Rectal smooth muscle tissue (tissue), 1 donor: ENCODE results near the gene PORCN.

Source experiments
- H3K27ac ChIP-seq: one replicate; pipeline ENCODE4 v1.7.0; 2013; ENCODE audit warnings: low read depth, low read length, inconsistent platforms
- H3K27me3 ChIP-seq: one replicate; pipeline ENCODE4 v1.7.0; 2013; ENCODE audit warnings: low read length; ENCODE audit not compliant: control insufficient read depth, insufficient read depth
- H3K36me3 ChIP-seq: one replicate; pipeline ENCODE4 v1.7.0; 2013; ENCODE audit warnings: low read length; ENCODE audit not compliant: control insufficient read depth, insufficient read depth
- H3K4me1 ChIP-seq: one replicate; pipeline ENCODE4 v1.7.0; 2013; ENCODE audit warnings: low read length; ENCODE audit not compliant: control insufficient read depth, insufficient read depth
- H3K4me3 ChIP-seq: one replicate; pipeline ENCODE4 v1.7.0; 2013; ENCODE audit warnings: low read length
- H3K9ac ChIP-seq: one replicate; pipeline ENCODE4 v1.7.0; 2013; ENCODE audit warnings: low read length

The PORCN gene

GRCh38 chrX:48508400-48509244 lies at the start of gene PORCN:
PORCN (plus strand) TSS chrX:48508992; CDS start chrX:48509821, 829 bp downstream.
- H3K4me3 ChIP-seq = peak within 1 kb of the TSS; percentile 75
- H3K36me3 ChIP-seq = no peaks in the 10 kb centered on the region
- H3K27ac ChIP-seq = peak within 1 kb of the TSS; percentile 67
- no peaks in the 10 kb centered on the region for H3K27me3 ChIP-seq
- no peaks in the 10 kb centered on the region for H3K4me1 ChIP-seq
- peak within 1 kb of the TSS; percentile 64 for H3K9ac ChIP-seq

- Histone ChIP-seq H3K4me3 (no peak overlapping the region), H3K4me1 (no peaks in the 10 kb centered on the region), H3K36me3 (no peaks in the 10 kb centered on the region), H3K27me3 (no peaks in the 10 kb centered on the region), H3K27ac (no peak overlapping the region), H3K9ac (no peak overlapping the region)
Observed at GRCh38 chrX:48459483-48459882, 49.3 kb upstream of the PORCN start.

GRCh38 chrX:48460031-48460430 lies 48.8 kb upstream of the PORCN start:
- H3K27ac ChIP-seq = no peak overlapping the region
- no peaks in the 10 kb centered on the region for H3K4me1 ChIP-seq
- H3K27me3 ChIP-seq = no peaks in the 10 kb centered on the region
- H3K36me3 ChIP-seq = no peaks in the 10 kb centered on the region
- no peak overlapping the region for H3K4me3 ChIP-seq
- H3K9ac ChIP-seq = no peak overlapping the region

- H3K27ac ChIP-seq = no peak overlapping the region
- H3K27me3 ChIP-seq = no peaks in the 10 kb centered on the region
- H3K4me1 ChIP-seq = no peaks in the 10 kb centered on the region
- no peak overlapping the region for H3K9ac ChIP-seq
- no peak overlapping the region for H3K4me3 ChIP-seq
- no peaks in the 10 kb centered on the region for H3K36me3 ChIP-seq
Observed at GRCh38 chrX:48460606-48461005, 48.2 kb upstream of the PORCN start.

GRCh38 chrX:48461830-48462229 lies 47.0 kb upstream of the PORCN start:
- Histone ChIP-seq H3K4me3 (no peak overlapping the region), H3K27me3 (no peaks in the 10 kb centered on the region), H3K36me3 (no peaks in the 10 kb centered on the region), H3K4me1 (no peaks in the 10 kb centered on the region), H3K9ac (no peak overlapping the region), H3K27ac (no peak overlapping the region)

- Histone ChIP-seq H3K27me3 (no peaks in the 10 kb centered on the region), H3K4me1 (no peaks in the 10 kb centered on the region), H3K9ac (no peak overlapping the region), H3K36me3 (no peaks in the 10 kb centered on the region), H3K27ac (no peak overlapping the region), H3K4me3 (no peak overlapping the region)
Observed at GRCh38 chrX:48465336-48465933, 43.4 kb upstream of the PORCN start.

- Histone ChIP-seq H3K9ac (no peak overlapping the region), H3K4me1 (no peaks in the 10 kb centered on the region), H3K27me3 (no peaks in the 10 kb centered on the region), H3K4me3 (no peak overlapping the region), H3K36me3 (no peaks in the 10 kb centered on the region), H3K27ac (no peak overlapping the region)
Observed at GRCh38 chrX:48466696-48467095, 42.1 kb upstream of the PORCN start.

GRCh38 chrX:48467281-48467761 lies 41.5 kb upstream of the PORCN start:
- Histone ChIP-seq H3K4me1 (no peaks in the 10 kb centered on the region), H3K36me3 (no peaks in the 10 kb centered on the region), H3K4me3 (peak overlapping the region; percentile 29), H3K9ac (no peak overlapping the region), H3K27ac (no peak overlapping the region), H3K27me3 (no peaks in the 10 kb centered on the region)

GRCh38 chrX:48468247-48468671 lies 40.5 kb upstream of the PORCN start:
- no peak overlapping the region for H3K9ac ChIP-seq
- H3K36me3 ChIP-seq = no peaks in the 10 kb centered on the region
- H3K4me3 ChIP-seq = peak overlapping the region; percentile 29
- no peak overlapping the region for H3K27ac ChIP-seq
- H3K4me1 ChIP-seq = no peaks in the 10 kb centered on the region
- H3K27me3 ChIP-seq = no peaks in the 10 kb centered on the region

- Histone ChIP-seq H3K4me1 (no peaks in the 10 kb centered on the region), H3K9ac (no peak overlapping the region), H3K4me3 (peak overlapping the region; percentile 42), H3K27ac (no peak overlapping the region), H3K27me3 (no peaks in the 10 kb centered on the region), H3K36me3 (no peaks in the 10 kb centered on the region)
Observed at GRCh38 chrX:48468693-48469691, 39.8 kb upstream of the PORCN start.

GRCh38 chrX:48470110-48470832 lies 38.5 kb upstream of the PORCN start, which contains the start of gene SLC38A5:
SLC38A5 (minus strand) TSS chrX:48470260; CDS start chrX:48467924, 2,336 bp downstream.
- H3K27me3 ChIP-seq = no peaks in the 10 kb centered on the region
- no peaks in the 10 kb centered on the region for H3K4me1 ChIP-seq
- H3K9ac ChIP-seq = no peak within 1 kb of the TSS
- H3K36me3 ChIP-seq = no peaks in the 10 kb centered on the region
- no peak within 1 kb of the TSS for H3K27ac ChIP-seq
- peak within 1 kb of the TSS; percentile 42 for H3K4me3 ChIP-seq
